ENCODE measurements around the gene DHDDS.

DHDDS gene

DNA sequence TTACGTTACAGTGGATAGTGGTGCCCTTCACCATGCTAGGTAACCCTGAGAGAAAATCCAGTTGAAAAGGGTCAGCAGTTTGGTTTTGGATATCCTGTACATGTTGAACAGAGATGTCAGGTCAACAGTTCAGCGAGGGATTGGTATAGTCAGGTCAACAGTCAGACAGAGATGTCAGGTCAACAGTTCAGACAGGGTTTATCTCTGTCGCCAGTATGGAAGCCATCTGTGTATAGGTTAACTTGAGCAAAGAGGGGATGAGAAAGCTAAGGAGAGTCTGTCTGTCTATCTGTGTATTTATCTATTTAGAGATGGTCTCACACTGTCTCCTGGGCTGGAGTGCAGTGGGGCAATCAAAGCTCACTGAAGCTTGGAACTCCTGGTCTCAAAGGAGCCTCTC lies 17.7 kb downstream of the DHDDS start:
- DNase-seq (ENCODE audit: insufficient read length, low spot score) (no peak), FAIRE-seq (no peak)
- TF ChIP-seq, protein P1, sequence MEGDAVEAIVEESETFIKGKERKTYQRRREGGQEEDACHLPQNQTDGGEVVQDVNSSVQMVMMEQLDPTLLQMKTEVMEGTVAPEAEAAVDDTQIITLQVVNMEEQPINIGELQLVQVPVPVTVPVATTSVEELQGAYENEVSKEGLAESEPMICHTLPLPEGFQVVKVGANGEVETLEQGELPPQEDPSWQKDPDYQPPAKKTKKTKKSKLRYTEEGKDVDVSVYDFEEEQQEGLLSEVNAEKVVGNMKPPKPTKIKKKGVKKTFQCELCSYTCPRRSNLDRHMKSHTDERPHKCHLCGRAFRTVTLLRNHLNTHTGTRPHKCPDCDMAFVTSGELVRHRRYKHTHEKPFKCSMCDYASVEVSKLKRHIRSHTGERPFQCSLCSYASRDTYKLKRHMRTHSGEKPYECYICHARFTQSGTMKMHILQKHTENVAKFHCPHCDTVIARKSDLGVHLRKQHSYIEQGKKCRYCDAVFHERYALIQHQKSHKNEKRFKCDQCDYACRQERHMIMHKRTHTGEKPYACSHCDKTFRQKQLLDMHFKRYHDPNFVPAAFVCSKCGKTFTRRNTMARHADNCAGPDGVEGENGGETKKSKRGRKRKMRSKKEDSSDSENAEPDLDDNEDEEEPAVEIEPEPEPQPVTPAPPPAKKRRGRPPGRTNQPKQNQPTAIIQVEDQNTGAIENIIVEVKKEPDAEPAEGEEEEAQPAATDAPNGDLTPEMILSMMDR (IDR thresholded peaks at IDR 0.05; ENCODE audit: insufficient read depth, missing control alignments), result no peak

DNA sequence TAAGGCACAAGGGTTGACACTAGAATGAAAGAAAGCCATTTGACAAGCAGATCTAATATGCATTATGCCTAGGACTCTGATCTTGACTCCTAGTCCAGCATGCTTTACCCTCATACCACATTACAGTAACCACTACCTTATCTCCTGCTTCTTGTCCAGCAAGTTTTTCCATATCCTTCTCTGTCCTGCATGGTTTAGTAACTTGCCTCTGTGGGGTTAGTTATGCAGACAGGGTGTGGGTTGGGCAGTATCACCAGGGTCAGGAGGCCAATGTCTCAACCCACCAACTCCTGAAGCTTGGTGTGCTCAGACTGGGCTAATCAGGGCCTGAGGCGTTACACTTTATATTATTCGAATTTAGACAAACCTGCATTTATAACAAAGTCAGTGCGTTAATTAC lies 18.8 kb downstream of the DHDDS start:
- TF ChIP-seq, protein P1 (IDR thresholded peaks at IDR 0.05; ENCODE audit: insufficient read depth, missing control alignments), result no peak
- no peak for FAIRE-seq
- no peak for DNase-seq (ENCODE audit: insufficient read length, low spot score)

DNA sequence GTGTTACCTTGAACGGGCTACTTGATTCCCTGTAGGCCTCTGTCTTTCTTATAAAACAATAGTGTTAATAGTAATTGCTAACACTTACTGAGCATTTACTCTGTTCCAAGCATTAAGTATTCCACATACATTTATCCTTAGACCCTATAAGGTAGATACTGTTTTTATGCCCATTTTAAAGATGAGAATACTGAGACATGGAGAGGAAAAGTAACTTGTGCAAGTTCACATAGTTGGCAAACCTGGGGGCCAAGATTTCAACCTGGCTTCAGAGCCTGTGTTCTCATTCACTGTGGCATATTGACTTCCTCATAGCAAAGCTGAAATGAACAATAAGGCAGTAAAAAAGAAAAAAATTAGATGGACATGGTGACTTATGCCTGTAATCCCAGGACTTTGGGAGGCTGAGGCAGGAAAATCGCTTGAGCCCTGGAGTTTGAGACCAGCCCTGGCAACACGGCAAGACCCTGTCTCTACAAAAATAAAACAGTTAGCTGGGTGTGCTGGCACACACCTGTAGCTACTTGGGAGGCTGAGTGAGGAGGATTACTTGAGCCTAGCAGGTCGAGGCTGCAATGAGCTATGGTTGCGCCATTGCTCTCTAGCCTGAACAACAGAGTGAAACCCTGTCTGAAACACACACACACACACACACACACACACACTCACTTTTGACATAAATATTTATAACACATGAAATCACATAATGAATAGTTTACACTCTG lies 20.5 kb downstream of the DHDDS start:
- FAIRE-seq, result no peak
- TF ChIP-seq, protein P1 (IDR thresholded peaks at IDR 0.05; ENCODE audit: insufficient read depth, missing control alignments), result no peak
- no peak for DNase-seq (ENCODE audit: insufficient read length, low spot score)

DNA sequence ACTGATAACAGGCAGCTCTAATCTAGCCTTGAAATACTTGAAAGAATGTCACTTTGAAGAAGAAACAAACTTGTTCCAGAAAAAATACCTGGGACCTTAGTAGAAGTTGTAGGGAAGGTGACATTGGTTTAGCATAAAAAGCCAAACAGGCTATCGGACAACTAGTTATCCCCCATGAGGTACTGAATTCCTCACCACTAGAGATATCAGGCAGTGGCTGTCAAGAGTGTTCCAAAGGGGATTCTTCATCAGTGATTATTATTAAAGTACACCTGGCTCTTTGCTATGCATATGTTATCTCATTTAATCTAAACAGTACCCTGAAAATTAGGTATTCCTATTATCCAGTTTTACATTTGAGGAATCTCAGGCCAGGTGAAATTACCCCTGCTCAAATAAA lies 27.0 kb downstream of the DHDDS start:
- DNase-seq (ENCODE audit: insufficient read length, low spot score) (no peak), FAIRE-seq (no peak)
- TF ChIP-seq, protein P1 (IDR thresholded peaks at IDR 0.05; ENCODE audit: insufficient read depth, missing control alignments), result no peak

DNA sequence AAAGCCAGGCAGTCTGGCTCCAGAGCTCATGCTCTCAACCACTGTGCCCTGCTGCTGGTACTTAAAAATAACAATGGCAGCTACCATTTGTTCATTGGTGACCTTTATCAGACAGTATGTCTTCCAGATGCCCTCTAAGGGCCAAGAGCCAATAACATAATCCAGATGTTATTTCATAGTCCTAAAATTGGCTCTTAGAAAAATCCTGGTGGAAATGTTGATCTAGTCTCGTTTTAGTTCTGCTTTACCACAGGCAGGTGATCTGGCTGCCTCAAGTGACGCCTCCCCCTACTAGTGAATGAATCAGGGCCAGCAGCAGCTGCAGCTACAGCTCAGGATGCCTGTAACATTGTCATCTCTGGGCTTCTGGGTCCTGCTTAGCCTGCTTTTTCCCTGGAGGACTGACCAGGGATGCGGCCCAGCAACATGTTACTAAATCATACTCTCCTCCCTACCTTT lies 27.5 kb downstream of the DHDDS start:
- no peak for FAIRE-seq
- no peak for DNase-seq (ENCODE audit: insufficient read length, low spot score)
- TF ChIP-seq, protein P1 (IDR thresholded peaks at IDR 0.05; ENCODE audit: insufficient read depth, missing control alignments), result no peak

DNA sequence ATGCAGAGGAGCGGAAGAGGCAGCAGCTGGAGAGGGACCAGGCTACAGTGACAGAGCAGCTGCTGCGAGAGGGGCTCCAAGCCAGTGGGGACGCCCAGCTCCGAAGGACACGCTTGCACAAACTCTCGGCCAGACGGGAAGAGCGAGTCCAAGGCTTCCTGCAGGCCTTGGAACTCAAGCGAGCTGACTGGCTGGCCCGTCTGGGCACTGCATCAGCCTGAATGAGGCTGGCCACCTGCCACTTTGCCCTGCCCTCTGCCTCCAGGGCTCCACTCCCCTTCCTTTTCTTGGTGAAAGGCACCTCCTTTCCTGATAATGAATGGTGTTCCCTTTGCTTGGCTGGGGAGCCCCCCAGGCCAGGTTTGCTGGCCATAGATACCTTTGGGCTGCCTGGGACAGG lies 36.8 kb downstream of the DHDDS start:
- TF ChIP-seq, protein P1 (IDR thresholded peaks at IDR 0.05; ENCODE audit: insufficient read depth, missing control alignments), result no peak
- FAIRE-seq, result no peak
- DNase-seq (ENCODE audit: insufficient read length, low spot score), result no peak

DNA sequence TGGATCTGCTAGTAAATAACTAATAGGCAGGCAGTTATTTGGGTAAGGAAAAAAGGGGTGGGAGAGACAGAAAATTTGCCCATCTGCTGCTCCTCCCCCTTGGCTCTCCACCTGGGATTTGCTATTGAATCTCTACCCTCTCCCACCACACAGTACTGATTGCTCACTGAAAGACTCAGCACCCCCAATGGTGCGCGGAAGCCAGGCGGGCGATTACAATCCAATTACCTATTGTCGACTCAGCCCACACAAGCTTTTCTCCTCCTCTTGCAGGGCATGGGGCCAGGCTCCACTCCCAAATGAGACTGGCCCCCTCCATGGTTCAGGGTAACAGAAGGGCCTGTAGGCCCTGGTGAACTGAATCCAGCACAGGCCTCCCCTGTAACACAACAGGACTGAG lies 37.4 kb downstream of the DHDDS start:
- TF ChIP-seq, protein P1 (IDR thresholded peaks at IDR 0.05; ENCODE audit: insufficient read depth, missing control alignments), result no peak
- DNase-seq (ENCODE audit: insufficient read length, low spot score) (no peak), FAIRE-seq (no peak)
